Esophagus muscularis mucosa (tissue), 3 donors: ENCODE results near the gene TRIM16.
"Not testable (repeated sequence)": the region's sequence is repeated elsewhere in the genome, so short reads cannot be mapped to it uniquely, and the experiment has no call there.

ENCODE experiments used
- POLR2A ChIP-seq: fragments of 450-650 bp; IDR thresholded peaks from one replicate; pipeline ENCODE4 v1.6.1; 2017; ENCODE audit warnings: antibody characterized with exemption, moderate library complexity, mild to moderate bottlenecking, low read depth
- POLR2AphosphoS5 ChIP-seq, 2 donors: sonication (generic); formaldehyde crosslinking; IDR thresholded peaks; one replicate each; pipeline ENCODE4 v1.6.1; 2017; ENCODE audit warnings: antibody characterized with exemption in 2 of 2
- TF ChIP-seq, protein P1 (sequence below), 3 experiments: fragments of 200-600 bp in 2 of 3; fragments of 450-650 bp in 1 of 3; sonication (generic) in 2 of 3; IDR thresholded peaks; one replicate each; pipeline ENCODE4 v1.5.1; 2017 to 2019; ENCODE audit warnings: antibody characterized with exemption in 3 of 3, mild to moderate bottlenecking in 2 of 3, moderate library complexity in 1 of 3

DNA sequence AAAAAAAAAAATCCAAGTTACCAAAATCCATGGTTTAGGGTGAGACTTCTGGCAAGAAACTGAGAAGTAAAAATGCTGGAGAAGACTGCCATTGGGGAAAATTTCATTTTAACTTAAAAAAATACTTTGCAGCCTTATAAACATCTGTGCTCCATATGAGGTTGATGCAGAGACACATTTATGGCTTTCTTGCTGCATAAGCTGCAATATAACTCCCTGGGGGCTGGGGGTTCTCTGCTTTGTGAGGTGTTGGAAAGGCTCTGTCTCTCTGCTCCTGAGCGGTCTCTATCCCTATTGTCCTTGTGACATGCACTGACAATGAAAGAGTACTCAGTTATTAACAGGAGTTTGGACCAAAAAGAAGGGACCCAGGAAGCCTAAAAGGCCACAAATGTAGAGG lies 71.0 kb downstream of the TRIM16 start:
- TF ChIP-seq, protein P1, sequence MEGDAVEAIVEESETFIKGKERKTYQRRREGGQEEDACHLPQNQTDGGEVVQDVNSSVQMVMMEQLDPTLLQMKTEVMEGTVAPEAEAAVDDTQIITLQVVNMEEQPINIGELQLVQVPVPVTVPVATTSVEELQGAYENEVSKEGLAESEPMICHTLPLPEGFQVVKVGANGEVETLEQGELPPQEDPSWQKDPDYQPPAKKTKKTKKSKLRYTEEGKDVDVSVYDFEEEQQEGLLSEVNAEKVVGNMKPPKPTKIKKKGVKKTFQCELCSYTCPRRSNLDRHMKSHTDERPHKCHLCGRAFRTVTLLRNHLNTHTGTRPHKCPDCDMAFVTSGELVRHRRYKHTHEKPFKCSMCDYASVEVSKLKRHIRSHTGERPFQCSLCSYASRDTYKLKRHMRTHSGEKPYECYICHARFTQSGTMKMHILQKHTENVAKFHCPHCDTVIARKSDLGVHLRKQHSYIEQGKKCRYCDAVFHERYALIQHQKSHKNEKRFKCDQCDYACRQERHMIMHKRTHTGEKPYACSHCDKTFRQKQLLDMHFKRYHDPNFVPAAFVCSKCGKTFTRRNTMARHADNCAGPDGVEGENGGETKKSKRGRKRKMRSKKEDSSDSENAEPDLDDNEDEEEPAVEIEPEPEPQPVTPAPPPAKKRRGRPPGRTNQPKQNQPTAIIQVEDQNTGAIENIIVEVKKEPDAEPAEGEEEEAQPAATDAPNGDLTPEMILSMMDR (IDR thresholded peaks at IDR 0.05): not testable (repeated sequence)
- not testable (repeated sequence) for TF ChIP-seq POLR2AphosphoS5 (IDR thresholded peaks at IDR 0.05); POLR2A
